ENCODE measurements around the gene PSD4. TPM values are rescaled to one million over a fixed set of nuclear protein-coding genes. Genes with fewer than 3 reads are reported as not detected.

PSD4 gene
- total RNA-seq, 2 donors from 2014 or later = 2.4 to 4.5 TPM

- Histone ChIP-seq H3K9me3 (no peaks in the 10 kb centered on the region), H3K27ac (no peak overlapping the region), H3K27me3 (no peaks in the 10 kb centered on the region), H3K4me1 (no peaks in the 10 kb centered on the region), H3K36me3 (no peaks in the 10 kb centered on the region), H3K4me3 (no peak overlapping the region)
- peak; percentile 47 for DNase-seq (ENCODE audit: low spot score)
- TF ChIP-seq CTCF (IDR thresholded peaks at IDR 0.05) = no peak
Observed at GRCh38 chr2:113141451-113141850, 32.3 kb upstream of the PSD4 start.

- Histone ChIP-seq H3K27me3 (no peaks in the 10 kb centered on the region), H3K4me1 (no peaks in the 10 kb centered on the region), H3K4me3 (no peak overlapping the region), H3K36me3 (no peaks in the 10 kb centered on the region), H3K27ac (no peak overlapping the region), H3K9me3 (no peaks in the 10 kb centered on the region)
- no peak for TF ChIP-seq CTCF (IDR thresholded peaks at IDR 0.05)
- DNase-seq (ENCODE audit: low spot score) = no peak
Observed at GRCh38 chr2:113142290-113142689, 31.5 kb upstream of the PSD4 start.

- Histone ChIP-seq H3K4me3 (no peak overlapping the region), H3K36me3 (no peaks in the 10 kb centered on the region), H3K27me3 (no peaks in the 10 kb centered on the region), H3K9me3 (no peaks in the 10 kb centered on the region), H3K27ac (no peak overlapping the region), H3K4me1 (no peaks in the 10 kb centered on the region)
- no peak for TF ChIP-seq CTCF (IDR thresholded peaks at IDR 0.05)
- no peak for DNase-seq (ENCODE audit: low spot score)
Observed at GRCh38 chr2:113144259-113144658, 29.5 kb upstream of the PSD4 start.

- H3K36me3 ChIP-seq = no peaks in the 10 kb centered on the region
- H3K4me1 ChIP-seq = no peaks in the 10 kb centered on the region
- H3K9me3 ChIP-seq = no peaks in the 10 kb centered on the region
- no peak overlapping the region for H3K4me3 ChIP-seq
- no peak overlapping the region for H3K27ac ChIP-seq
- no peak for DNase-seq (ENCODE audit: low spot score)
- TF ChIP-seq CTCF (IDR thresholded peaks at IDR 0.05) = no peak
- H3K27me3 ChIP-seq = no peaks in the 10 kb centered on the region
Observed at GRCh38 chr2:113148606-113149552, 24.9 kb upstream of the PSD4 start.

GRCh38 chr2:113149553-113150257 is 24.1 kb upstream of the PSD4 start:
- Histone ChIP-seq H3K36me3 (no peaks in the 10 kb centered on the region), H3K27ac (no peak overlapping the region), H3K4me1 (no peaks in the 10 kb centered on the region), H3K4me3 (no peak overlapping the region), H3K9me3 (no peaks in the 10 kb centered on the region), H3K27me3 (no peaks in the 10 kb centered on the region)
- TF ChIP-seq CTCF (IDR thresholded peaks at IDR 0.05) = no peak
- no peak for DNase-seq (ENCODE audit: low spot score)

Measured in right atrium auricular region (tissue), 2 donors.